Inflammatory macrophage treated with lipopolysaccharide for 1 hour (primary cell): ENCODE measurements around the gene CZIB.
"Not testable (repeated sequence)": the region's sequence is repeated elsewhere in the genome, so short reads cannot be mapped to it uniquely, and the experiment has no call there.

Experiments
- DNase-seq, 2 donors: peaks; one replicate each; pipeline ENCODE4 v3.0.0-alpha.2; 2020 to 2022

The CZIB gene

DNA sequence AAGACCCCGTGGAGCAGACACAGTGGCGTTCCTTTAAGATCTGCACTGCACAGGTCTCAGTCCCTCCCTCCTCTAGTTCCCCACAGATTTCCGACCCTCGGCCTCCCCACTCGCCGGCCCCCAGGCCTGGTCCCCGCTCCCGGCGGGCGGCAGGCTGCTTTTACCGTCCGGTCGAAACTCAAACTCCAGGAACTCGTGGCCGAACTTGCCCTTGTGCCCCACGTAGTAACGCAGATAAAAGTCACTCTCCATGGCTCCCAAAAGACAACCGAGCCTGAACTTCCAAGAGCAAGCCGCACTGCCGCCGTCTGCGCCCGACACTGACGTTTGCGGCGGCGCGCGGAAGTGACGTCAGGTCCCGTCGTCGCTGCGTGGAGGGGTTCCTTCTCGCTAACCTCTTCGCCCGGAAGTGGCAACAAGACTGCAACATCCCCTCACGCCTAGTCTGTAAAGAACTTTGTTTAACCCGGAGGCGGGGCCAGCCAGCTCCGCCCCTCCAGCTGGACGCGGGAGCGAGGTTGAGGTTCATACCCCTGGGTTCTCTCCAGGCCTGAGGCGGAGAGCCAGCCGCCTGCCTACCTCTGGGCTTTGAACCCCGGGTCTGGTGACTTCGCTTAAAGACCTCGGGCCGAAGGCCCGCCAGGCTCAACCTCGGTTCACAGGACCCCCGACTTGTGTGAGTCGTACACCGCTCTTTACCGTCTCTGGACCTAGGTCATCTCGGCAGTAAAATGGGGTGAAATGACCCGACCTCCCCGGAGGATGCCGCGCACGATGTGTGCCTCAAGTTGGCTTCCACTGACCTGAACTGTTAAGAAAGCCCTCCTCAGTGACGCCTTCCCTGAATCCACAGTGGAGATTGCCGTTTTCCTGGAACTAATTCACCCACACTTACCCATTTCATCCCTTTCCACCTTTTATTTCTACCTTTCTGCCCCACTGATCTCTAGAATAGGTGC, 18.0 kb upstream of the CZIB start, which contains the start of gene MAGOH:
MAGOH (minus strand) TSS at position 322 of the 959 bp plus-strand sequence; CDS start at position 252, 70 bp downstream.
- peak; percentile 94 to 97 for DNase-seq

DNA sequence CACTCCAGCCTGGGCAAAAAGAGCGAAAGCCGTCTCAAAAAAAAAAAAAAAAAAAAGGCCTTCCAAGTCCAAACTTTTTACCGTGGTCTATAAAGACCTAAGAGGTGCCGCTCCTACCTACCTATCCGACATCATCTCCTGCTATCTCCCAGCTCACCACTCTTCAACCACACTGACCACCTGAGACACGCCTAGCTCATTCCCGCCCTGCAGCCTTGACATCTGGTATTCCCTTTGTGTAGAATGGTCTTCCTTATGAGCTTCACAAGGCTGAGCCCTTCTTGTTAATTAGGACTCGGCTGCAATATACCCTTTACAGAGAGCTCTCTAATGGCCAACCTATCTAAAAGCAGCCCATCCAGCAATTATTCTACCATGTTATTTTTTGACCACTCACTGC, 17.2 kb upstream of the CZIB start:
- DNase-seq, result no peak

DNA sequence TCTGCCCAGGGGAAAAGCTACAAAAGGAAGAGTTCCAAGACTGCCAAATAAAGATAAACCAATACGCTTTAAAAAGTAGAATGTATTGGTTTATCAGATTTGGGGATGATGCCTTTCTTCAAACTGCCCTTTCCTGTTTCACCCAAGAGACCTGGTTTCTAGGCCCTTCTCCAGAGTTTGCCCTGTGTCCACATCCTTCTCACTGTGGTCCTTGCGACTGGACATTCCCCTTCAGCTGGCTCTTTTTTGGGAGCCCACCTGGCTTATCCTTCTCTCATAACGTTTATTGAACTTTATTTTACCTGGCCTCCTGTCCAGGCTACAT, 490 bp upstream of the CZIB start:
- DNase-seq, result no peak

DNA sequence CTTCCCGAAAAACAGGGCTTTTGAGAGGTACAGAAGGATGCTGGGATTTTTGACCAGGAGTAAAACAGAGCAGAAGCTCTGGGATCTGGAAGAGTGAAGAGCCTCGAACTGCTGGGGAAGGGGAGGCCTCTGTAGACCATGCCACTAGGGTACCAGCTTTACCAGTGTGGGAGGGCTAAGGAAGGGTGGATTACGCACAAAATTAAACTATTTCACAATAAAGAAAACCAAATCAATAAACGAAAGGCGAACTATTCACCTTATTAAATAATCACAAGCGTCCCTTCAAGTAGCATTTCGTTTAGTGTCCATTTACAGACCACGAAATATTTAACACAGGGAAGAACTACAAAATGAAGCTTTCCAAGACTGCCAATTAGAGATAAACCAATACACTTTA, 723 bp downstream of the CZIB start:
- DNase-seq, result no peak

DNA sequence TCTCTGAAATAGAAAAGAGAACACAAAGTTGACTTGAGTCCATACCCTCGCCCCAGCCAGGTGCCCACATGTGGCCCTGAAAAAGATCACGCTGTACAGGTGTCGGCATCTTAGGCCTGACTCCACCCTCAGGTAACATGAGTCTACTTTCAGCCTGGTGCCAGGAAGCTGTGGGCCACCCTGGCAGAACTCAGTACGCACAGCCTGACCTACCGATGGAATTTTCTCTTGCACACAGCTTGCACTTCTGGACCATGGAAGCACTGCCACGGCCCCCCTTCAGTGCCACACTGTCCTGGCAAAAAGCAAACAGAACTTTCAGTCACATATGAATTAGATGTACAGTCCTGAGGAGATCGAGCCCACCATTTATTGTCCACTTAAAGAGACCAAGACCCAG, 2.2 kb downstream of the CZIB start:
- DNase-seq, result no peak

DNA sequence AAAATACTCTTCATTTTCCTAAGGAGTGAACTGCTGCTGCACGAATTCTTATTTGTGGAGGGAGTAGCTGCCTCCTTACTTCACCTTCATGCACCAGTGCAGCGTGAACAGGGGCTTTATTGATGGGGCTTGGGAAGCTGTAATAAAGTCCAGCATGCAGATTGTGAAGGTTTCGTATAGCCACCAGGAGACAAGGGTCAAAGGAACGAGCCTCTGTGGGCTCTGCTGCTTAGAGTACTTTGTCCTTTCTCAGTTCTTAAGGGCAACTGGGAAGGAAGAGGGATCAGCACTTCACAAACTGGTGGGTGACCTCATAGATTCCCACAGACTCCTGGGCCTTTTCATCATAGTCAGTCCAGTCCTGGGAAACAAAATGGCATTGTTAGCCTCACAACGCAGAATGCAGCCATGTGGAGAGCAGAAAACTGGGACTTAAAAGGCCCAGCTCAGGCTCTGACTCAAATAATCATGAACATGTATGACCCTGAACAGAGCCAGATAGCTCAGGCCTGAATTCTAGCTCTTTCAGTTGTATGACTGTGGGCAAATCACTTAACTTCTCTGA, 6.0 kb downstream of the CZIB start:
- no peak for DNase-seq

DNA sequence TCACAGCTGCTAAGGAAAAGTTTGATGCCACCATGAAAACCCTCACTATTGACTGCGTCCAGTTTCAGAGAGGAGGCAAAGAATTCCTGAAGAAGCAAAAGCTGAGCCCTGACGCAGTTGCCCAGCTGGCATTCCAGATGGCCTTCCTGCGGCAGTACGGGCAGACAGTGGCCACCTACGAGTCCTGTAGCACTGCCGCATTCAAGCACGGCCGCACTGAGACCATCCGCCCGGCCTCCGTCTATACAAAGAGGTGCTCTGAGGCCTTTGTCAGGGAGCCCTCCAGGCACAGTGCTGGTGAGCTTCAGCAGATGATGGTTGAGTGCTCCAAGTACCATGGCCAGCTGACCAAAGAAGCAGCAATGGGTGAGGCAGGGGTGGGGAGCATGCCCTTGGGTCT, 9.5 kb downstream of the CZIB start:
- no peak for DNase-seq

DNA sequence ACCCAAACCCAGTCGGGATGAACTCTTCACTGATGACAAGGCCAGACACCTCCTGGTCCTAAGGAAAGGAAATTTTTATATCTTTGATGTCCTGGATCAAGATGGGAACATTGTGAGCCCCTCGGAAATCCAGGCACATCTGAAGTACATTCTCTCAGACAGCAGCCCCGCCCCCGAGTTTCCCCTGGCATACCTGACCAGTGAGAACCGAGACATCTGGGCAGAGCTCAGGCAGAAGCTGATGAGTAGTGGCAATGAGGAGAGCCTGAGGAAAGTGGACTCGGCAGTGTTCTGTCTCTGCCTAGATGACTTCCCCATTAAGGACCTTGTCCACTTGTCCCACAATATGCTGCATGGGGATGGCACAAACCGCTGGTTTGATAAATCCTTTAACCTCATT, 10.1 kb downstream of the CZIB start:
- no peak for DNase-seq

DNA sequence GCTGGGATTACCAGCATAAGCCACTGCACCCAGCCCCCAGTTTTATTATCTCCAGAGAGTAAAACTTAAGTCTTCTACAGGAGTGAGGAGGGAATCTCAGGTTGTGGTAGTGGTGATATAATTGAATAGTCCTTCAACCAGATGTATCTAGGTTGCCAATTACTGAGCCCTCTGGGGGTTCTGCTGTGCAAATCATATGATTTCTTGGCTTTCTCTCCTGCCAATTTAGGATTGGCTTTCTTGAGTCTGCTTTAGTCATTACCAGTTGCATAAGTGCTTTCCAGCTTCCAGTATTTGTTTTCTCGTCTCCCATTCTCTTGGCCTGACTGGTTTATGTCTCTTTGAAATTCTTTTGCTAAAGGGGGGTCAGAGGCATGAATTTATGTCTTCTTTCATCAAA, 12.7 kb downstream of the CZIB start:
- no peak for DNase-seq

DNA sequence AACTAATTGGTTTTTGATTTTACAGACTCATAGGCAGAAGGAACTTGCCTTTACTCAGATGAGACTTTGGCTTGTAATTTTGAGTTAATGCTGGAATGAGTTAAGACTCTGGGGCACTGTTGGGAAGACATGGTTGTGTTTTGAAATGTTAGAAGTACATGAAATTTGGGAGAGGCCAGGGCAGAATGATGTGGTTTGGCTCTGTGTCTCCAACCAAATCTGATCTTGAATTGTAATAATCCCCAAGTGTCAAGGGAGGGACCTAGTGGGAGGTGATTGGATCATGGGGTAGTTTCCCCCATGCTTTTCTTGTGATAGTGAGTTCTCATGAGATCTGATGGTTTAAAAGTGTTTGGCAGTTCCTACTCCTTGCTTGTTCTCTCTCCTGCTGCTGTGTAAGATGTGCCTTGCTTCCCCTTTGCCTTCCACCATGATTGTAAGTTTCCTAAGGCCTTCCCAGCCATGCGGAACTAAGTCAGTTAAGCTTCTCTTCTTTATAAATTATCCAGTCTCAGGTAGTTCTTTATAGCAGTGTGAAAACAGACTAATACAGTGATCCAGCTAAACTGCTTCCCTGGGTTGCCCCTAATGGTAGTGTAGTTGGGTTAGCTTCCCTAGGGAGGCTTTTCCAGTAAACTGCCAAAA, 13.6 kb downstream of the CZIB start:
- DNase-seq, result peak in 1 of 2 donors; percentile 35

DNA sequence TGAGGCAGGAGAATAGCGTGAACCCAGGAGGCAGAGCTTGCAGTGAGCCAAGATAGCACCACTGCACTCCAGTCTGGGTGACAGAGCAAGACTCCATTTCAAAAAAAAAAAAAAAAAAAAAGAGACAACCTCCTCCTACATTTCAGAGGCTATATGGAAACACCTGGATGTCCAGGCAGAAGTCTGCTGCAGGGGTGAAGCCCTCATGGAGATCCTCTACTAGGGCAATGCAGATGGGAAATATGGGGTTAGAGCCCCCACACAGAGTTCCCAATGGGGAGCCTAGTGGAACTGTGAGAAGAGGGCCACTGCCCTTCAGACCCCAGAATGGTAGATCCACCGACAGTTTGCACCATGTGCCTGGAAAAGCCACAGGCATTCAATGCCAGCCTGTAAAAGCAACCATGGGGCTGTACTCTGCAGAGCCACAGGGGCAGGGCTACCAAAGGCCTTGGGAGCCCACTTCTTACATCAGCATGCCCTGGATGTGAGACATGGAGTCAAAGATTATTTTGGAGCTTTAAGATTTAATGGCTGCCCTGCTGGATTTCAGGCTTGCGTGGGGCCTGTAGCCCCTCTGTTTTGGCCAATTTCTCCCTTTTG, 14.2 kb downstream of the CZIB start:
- not testable (repeated sequence) for DNase-seq

DNA sequence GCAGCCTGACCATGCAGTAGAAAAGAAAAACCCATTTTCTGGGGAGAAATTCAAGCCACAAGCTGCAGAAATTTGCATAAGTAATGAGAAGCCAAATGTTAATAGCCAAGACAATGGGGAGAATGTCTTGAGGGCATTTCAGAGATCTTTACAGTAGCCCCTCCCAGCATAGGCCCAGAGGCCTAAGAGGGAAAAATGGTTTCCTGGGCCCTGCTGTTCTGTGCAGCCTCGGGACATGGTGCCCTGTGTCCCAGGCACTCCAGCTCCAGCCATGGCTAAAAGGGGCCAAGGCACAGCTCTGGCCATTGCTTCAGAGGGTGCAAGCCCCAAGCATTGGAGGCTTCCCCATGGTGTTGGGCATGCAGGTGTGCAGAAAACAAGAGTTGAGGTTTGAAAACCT, 14.9 kb downstream of the CZIB start:
- DNase-seq, result not testable (repeated sequence)

DNA sequence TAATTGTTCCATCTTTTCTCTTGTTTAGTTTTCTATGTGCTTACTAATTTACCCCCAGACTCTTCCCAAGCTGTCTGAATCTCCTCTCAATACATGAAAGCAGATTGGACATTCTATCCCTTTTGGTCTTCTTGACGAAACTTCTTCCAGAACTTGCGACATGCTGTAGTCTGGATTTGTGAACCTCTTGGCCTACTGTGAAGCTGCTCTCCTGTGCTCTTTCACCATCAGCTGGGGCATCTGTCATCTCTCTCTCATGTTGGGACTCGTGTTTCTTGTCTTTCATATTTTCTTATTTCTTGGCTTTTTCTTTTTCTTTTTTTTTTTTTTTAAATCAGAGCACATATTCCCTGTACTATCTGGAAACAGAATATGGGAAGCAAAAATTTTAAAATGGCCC, 17.0 kb downstream of the CZIB start:
- DNase-seq, result no peak

DNA sequence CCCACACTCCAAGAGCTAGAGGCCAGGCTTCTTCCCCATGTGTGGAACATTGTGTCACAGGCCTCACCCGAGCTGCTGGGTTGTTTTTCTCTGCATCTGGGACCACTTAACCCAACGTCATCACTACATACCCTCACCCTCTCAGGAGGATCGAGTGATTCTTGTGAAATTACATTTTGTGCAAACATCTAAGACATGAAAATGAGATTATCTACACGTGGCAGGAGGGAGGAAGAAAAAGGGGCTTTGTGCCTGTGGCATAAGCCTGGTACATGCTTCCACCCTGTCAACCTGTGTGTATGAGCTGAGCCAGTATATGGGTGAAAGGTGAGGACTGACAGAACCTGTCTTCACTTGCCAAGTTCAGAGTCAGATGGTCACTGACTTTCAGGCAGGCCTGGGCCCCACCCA, 22.2 kb downstream of the CZIB start:
- DNase-seq, result no peak

DNA sequence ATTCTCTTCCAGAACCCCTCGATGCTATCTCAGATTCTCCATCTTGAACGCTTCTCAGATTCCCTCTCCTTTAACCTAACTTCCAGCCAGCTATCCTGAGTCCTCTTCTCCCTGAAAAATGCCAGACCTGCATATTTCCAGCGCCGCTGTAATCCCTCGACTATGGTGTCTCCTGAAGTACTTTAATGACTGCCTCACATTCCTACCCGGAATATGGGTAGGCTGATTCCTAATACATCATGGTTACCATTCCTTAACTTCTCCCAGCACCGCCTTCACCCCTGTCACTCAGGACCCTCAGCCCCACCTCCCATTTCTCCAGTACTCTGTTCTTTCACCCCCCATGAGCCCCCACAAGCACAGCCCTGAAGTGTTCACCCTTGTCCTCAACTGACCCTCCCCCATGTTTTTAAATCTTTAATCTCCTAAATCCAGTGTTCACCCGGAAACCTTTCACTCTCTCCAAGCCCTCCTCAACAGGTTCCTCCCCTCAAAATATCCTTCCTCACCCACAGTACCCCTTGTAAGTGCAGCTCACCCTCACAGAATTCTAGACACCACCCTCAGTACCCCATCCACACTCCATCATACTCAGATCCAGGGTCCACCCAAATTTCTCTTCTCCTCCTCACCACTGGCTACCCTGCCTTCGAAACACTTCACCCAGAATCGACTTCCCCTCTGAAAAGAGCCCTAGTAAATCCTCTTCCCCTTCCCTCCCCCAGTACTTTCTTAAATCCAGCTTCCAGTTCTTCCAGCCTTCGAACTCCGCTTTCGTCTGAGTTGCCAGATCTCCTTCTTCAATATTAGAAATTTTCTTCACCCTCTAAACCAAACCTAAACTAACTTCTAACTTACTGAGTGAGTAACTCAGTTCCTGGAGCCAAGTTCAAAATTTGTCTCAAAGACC, 22.9 kb downstream of the CZIB start:
- peak; percentile 51 to 60 for DNase-seq

DNA sequence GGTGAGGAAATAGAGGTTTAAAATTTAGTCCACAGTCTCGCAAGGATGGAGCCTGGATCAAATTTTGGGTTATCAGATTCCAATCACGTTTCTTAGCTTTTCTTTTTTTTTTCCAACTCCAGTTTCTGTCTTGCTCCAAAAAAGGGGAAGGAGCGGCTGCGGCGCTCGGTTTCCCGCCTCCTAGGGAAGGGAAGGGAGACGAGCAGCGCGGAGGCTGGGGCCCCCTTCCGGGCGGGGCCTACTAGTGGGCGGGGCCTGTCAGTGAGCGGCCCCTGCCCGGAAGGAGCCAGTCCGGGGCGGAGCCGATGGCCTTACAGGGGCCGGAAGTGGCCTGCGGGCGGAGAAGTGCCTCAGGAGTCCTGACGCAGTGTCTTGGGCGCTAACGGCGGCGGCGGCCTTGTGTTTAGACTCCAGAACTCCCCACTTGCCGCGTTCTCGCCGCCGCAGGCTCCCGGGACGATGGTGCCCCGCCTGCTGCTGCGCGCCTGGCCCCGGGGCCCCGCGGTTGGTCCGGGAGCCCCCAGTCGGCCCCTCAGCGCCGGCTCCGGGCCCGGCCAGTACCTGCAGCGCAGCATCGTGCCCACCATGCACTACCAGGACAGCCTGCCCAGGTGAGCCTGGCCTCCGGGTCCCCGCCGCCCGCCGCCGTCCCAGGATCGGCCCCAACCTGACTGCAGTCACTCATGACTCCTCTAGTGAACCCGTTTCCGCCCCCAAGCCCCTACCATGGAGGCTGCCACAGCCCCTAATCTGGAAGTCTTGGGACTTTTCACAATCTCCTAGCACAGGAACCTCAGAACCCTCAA, 23.7 kb downstream of the CZIB start, which contains the start of gene CPT2:
CPT2 (plus strand) TSS at position 340 of the 806 bp plus-strand sequence; CDS start at position 460, 120 bp downstream.
- peak; percentile 95 to 96 for DNase-seq

DNA sequence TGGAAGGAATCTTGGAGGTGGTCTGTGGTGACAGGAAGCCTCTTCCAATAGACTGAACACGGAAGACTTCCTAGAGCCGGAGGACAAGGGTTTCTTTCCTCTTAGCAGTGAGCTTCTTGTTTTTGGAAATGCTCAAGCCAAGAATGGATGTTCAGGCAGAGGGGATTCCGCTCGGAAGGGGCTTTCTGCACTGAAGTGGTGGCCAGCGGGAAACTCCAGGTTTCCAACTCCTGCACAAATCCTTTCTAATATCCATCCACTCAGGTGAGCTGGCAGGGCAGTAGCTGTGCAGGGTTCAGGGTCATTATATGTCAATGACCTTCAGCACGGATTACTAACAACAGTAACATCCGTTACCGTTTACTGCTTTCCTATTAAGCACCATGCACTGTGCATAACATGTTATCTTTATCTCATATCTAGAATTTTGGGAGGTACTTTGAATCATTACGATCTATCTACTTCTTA, 24.4 kb downstream of the CZIB start:
- no peak for DNase-seq

DNA sequence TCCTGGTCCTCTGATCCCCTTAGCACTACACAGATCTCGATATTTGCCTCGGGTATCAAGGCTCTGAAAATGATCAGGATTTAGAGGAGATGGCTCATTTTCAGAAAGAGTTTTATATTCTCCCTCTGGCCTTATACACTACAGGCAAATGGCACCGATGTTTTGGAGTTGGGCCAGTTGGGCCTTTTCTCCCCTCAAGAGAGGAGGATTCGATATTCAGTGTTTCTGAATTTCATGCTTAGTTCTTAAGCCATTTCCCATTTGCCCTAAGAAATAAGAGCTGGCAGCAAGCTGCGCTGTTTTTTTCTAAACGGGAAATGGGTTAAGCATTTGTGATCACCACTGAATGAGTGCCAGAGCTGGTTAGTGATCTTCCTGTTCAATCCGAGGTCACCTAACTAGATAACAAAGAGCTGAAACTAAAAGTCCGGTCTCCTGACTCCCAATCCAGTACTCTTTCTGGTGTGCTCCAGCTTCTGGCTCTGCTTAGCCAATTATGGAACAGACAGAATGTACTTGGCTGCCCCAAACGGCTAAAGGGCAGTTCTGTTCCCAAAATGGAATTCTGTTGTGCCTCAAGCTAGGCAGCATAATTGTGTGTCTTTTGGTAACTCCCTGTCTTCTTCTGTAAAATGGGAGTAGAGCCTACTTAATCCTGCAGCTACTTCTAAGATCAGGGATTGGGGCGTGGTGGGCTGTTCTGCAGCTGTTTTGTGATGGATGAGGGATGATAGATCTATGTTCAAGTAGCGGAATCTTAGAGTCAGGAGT, 25.0 kb downstream of the CZIB start:
- no peak for DNase-seq

DNA sequence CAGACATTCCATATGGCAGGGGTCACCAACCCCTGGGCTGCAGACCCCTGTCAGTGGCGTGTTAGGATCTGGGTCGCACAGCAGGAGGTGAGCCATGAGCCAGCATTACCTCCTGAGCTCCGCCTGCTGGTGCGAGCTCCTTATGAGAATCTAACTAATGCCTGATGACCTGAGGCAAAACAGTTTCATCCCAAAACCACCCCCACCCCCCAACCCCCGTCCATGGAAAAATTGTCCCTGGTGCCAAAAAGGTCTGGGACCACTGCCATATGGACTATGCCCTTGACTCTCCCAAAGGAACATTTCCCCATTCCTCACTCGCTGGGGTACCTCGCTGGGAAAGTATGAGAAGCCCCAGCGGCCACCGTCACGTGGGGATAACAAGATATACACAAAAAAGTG, 30.2 kb downstream of the CZIB start:
- DNase-seq, result no peak

DNA sequence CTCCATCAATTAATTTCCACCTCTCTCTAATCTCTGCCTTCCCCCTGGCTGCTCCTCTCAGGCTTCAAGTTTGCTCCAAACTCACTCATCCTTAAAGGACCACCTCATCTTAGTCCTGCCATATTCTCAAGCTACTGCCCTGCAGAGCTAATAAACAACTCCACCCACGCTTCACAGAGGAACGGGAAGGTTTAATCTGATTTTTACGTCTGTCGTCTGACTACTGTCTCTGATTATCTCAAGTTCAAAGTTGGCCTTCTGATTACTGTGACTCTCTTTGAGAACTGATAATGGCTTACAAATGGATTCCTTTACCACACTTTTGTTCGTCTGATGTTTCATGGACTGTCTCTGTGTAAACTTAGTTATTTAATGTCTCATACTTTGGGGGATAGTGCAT, 31.4 kb downstream of the CZIB start:
- DNase-seq, result no peak
